ENCODE results near the gene ORC3.

- TF ChIP-seq MAX (IDR thresholded peaks at IDR 0.05; ENCODE audit: low read depth, low read length) (no peak), POLR2A (IDR thresholded peaks at IDR 0.05; ENCODE audit: extremely low read depth, insufficient read length) (no peak)
- TF ChIP-seq, protein P1, sequence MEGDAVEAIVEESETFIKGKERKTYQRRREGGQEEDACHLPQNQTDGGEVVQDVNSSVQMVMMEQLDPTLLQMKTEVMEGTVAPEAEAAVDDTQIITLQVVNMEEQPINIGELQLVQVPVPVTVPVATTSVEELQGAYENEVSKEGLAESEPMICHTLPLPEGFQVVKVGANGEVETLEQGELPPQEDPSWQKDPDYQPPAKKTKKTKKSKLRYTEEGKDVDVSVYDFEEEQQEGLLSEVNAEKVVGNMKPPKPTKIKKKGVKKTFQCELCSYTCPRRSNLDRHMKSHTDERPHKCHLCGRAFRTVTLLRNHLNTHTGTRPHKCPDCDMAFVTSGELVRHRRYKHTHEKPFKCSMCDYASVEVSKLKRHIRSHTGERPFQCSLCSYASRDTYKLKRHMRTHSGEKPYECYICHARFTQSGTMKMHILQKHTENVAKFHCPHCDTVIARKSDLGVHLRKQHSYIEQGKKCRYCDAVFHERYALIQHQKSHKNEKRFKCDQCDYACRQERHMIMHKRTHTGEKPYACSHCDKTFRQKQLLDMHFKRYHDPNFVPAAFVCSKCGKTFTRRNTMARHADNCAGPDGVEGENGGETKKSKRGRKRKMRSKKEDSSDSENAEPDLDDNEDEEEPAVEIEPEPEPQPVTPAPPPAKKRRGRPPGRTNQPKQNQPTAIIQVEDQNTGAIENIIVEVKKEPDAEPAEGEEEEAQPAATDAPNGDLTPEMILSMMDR (IDR thresholded peaks at IDR 0.05; ENCODE audit: low read depth, low read length) = no peak
Observed at GRCh38 chr6:87682310-87682709, 92.4 kb downstream of the ORC3 start.

Data from NB4 (cell line).